ENCODE data around the gene MUC6. TPM values are rescaled to one million over a fixed set of nuclear protein-coding genes. Genes with fewer than 3 reads are reported as not detected.

MUC6 gene
- total RNA-seq, 1 experiment from 2014 or later: not detected

DNA sequence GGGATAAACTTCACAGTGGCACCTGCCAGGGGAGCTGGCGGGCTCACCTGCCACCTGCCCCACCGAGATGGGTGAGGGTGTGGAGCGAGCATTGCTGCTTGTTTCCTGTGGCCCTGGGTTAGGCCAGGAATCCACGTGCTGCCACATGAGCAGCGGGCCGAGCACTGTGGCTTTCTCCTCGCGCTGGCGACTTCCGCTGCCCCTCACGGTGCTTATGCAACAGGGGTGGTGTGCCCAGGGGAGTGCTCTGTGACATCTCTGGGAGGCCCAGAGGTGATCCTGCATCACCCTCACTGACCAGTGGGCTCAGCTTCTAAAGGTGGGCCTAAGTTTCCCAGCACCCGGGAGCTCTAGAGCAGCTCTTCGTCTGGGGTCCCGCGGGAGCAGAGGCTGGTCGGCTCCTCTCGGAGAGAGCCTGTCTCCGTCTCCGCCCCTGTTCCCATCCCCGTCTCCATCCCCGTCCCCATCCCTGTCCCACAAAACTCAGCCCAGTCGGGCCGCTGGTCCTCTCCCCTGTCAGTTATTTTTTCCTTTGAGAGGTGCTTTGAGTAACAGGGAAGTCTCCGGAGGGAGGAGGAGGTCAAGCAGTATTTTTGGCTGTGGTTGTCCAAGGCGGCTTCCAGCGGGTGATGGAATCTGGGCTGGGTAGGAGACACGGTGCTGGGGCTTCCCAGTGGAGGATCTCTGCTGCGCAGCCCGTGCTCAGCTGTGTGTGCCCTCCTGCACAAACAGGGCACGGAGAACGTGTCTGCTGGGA is 68.3 kb downstream of the MUC6 start:
- TF ChIP-seq, protein P1, sequence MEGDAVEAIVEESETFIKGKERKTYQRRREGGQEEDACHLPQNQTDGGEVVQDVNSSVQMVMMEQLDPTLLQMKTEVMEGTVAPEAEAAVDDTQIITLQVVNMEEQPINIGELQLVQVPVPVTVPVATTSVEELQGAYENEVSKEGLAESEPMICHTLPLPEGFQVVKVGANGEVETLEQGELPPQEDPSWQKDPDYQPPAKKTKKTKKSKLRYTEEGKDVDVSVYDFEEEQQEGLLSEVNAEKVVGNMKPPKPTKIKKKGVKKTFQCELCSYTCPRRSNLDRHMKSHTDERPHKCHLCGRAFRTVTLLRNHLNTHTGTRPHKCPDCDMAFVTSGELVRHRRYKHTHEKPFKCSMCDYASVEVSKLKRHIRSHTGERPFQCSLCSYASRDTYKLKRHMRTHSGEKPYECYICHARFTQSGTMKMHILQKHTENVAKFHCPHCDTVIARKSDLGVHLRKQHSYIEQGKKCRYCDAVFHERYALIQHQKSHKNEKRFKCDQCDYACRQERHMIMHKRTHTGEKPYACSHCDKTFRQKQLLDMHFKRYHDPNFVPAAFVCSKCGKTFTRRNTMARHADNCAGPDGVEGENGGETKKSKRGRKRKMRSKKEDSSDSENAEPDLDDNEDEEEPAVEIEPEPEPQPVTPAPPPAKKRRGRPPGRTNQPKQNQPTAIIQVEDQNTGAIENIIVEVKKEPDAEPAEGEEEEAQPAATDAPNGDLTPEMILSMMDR (conservative IDR thresholded peaks at IDR 0.05; ENCODE audit: low read depth, low read length): no peak
- no peak for TF ChIP-seq EZH2 (IDR thresholded peaks at IDR 0.05; ENCODE audit: borderline replicate concordance, low read depth, low read length, poor library complexity, severe bottlenecking)
- ChIA-PET POLR2A (ENCODE audit: low non-redundant PET) (no interaction called here), CTCF (no interaction called here)
- no TSS peak for BruUV-seq (replicated peaks)
- intact Hi-C loops (cut with micrococcal nuclease; ENCODE audit: unreplicated experiment): no loop called here
- Histone ChIP-seq H3K9me3 (ENCODE audit: low read depth, low read length, poor library complexity, severe bottlenecking) (no peaks in the 10 kb centered on the region), H3K4me3 (ENCODE audit: low read depth, low read length, poor library complexity, severe bottlenecking) (no peak overlapping the region), H3K36me3 (ENCODE audit: insufficient read depth, low read length, poor library complexity, severe bottlenecking) (peaks cover 17% of the 10 kb centered on the region), H3K27ac (ENCODE audit: low read depth, low read length, poor library complexity, severe bottlenecking) (no peak overlapping the region), H3K27me3 (replicated peaks; ENCODE audit: insufficient read depth, low read depth, low read length, poor library complexity) (no peaks in the 10 kb centered on the region), H3K4me1 (ENCODE audit: insufficient read depth, low read length, poor library complexity, severe bottlenecking) (no peaks in the 10 kb centered on the region)
- no peak for DNase-seq (ENCODE audit: low spot score)

DNA sequence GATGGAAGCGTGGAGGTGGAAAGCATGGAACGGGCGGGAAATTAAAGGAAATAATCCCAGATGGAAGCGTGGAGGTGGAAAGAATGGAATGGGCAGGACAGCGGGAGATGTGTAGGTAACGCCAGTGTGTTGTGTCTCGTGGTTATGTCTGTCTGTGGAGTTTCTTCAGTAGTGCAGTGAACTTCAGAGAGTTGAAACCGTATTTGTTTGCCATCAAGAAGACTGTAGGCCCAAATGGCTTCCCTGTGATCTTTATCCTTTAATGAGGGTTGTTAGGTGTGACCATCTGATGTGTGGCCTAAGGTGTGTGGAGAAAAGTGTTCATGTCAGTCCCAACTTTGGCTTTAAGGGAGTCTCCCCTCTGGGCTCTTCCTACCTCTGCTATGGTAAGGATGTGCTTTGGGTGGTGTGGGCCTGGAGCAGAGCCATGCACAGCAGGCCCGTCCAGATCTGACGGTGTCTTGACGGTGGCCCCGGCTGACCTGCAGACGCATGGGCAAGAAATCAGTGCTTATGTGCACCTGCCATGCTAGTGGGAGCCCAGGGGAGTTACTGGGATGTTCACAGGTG is 71.2 kb downstream of the MUC6 start:
- Histone ChIP-seq H3K4me3 (ENCODE audit: low read depth, low read length, poor library complexity, severe bottlenecking) (no peak overlapping the region), H3K36me3 (ENCODE audit: insufficient read depth, low read length, poor library complexity, severe bottlenecking) (peaks cover 7% of the 10 kb centered on the region), H3K4me1 (ENCODE audit: insufficient read depth, low read length, poor library complexity, severe bottlenecking) (no peaks in the 10 kb centered on the region), H3K27ac (ENCODE audit: low read depth, low read length, poor library complexity, severe bottlenecking) (no peak overlapping the region), H3K27me3 (replicated peaks; ENCODE audit: insufficient read depth, low read depth, low read length, poor library complexity) (no peaks in the 10 kb centered on the region), H3K9me3 (ENCODE audit: low read depth, low read length, poor library complexity, severe bottlenecking) (no peaks in the 10 kb centered on the region)
- ChIA-PET POLR2A (ENCODE audit: low non-redundant PET) (no interaction called here), CTCF (no interaction called here)
- DNase-seq (ENCODE audit: low spot score): no peak
- BruUV-seq (replicated peaks): no TSS peak
- intact Hi-C loops (cut with micrococcal nuclease; ENCODE audit: unreplicated experiment): no loop called here
- no peak for TF ChIP-seq EZH2 (IDR thresholded peaks at IDR 0.05; ENCODE audit: borderline replicate concordance, low read depth, low read length, poor library complexity, severe bottlenecking)
- TF ChIP-seq, protein P1 (conservative IDR thresholded peaks at IDR 0.05; ENCODE audit: low read depth, low read length): no peak

DNA sequence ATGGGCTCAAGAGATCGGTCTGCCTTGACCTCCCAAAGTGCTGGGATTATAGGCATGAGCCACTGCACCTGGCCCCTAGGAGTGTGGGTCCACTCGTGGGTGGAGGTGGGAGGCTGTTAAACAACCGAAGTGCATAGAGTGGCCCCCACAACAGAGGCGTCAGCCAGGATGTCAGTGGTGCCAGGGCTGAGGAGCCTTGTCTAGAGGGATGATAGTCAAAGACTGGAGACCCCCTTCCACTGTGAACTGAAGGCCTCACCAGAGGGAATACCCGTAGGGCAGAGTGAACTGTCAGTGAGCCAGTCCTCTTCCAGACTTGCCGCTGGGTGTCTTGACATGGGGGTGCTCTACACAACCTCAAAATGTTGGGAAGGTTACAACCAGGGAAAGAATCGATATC is 72.7 kb downstream of the MUC6 start:
- ChIA-PET POLR2A (ENCODE audit: low non-redundant PET) (no interaction called here), CTCF (no interaction called here)
- no peak for DNase-seq (ENCODE audit: low spot score)
- Histone ChIP-seq H3K4me1 (ENCODE audit: insufficient read depth, low read length, poor library complexity, severe bottlenecking) (no peaks in the 10 kb centered on the region), H3K36me3 (ENCODE audit: insufficient read depth, low read length, poor library complexity, severe bottlenecking) (peaks cover 11% of the 10 kb centered on the region), H3K9me3 (ENCODE audit: low read depth, low read length, poor library complexity, severe bottlenecking) (no peaks in the 10 kb centered on the region), H3K27me3 (replicated peaks; ENCODE audit: insufficient read depth, low read depth, low read length, poor library complexity) (no peaks in the 10 kb centered on the region), H3K4me3 (ENCODE audit: low read depth, low read length, poor library complexity, severe bottlenecking) (no peak overlapping the region), H3K27ac (ENCODE audit: low read depth, low read length, poor library complexity, severe bottlenecking) (no peak overlapping the region)
- intact Hi-C loops (cut with micrococcal nuclease; ENCODE audit: unreplicated experiment): no loop called here
- no peak for TF ChIP-seq EZH2 (IDR thresholded peaks at IDR 0.05; ENCODE audit: borderline replicate concordance, low read depth, low read length, poor library complexity, severe bottlenecking)
- TF ChIP-seq, protein P1 (conservative IDR thresholded peaks at IDR 0.05; ENCODE audit: low read depth, low read length): no peak
- BruUV-seq (replicated peaks): no TSS peak

Other genes with a start within 250 kb of the MUC6 start
- 0.24 and 0.52 TPM in 2 replicates for gene CEND1, start 246.6 kb downstream of the MUC6 start, total RNA-seq (2021)
- 33.3 and 38.1 TPM in 2 replicates for gene SLC25A22, start 238.4 kb downstream of the MUC6 start, total RNA-seq (2021)
- 20.6 and 23.9 TPM in 2 replicates for gene PIDD1, start 231.5 kb downstream of the MUC6 start, total RNA-seq (2021)
- gene RPLP2, start 226.8 kb downstream of the MUC6 start, total RNA-seq (2021): 1,325 and 1,354 TPM in 2 replicates
- 45.0 and 45.4 TPM in 2 replicates for gene PNPLA2, start 217.8 kb downstream of the MUC6 start, total RNA-seq (2021)
- gene CRACR2B, start 208.8 kb downstream of the MUC6 start, total RNA-seq (2021): 0.90 and 1.1 TPM in 2 replicates
- gene CD151, start 203.8 kb downstream of the MUC6 start, total RNA-seq (2021): 123 and 127 TPM in 2 replicates
- gene POLR2L, start 194.2 kb downstream of the MUC6 start, total RNA-seq (2021): 88.7 and 117 TPM in 2 replicates
- gene TSPAN4, start 193.9 kb downstream of the MUC6 start, total RNA-seq (2021): 17.5 and 20.4 TPM in 2 replicates
- 101 and 105 TPM in 2 replicates for gene CHID1, start 125.9 kb downstream of the MUC6 start, total RNA-seq (2021)
- gene AP2A2, start 110.8 kb downstream of the MUC6 start, total RNA-seq (2021): 62.0 and 68.2 TPM in 2 replicates
- gene MUC2, start 38.2 kb upstream of the MUC6 start, total RNA-seq (2021): not detected in 2 replicates
- not detected in 2 replicates for gene MUC5AC, start 121.2 kb upstream of the MUC6 start, total RNA-seq (2021)
- gene MUC5B, start 186.3 kb upstream of the MUC6 start, total RNA-seq (2021): not detected in 2 replicates